Measurements from ENCODE around the gene STK38.
"Not testable (repeated sequence)": the region's sequence is repeated elsewhere in the genome, so short reads cannot be mapped to it uniquely, and the experiment has no call there.

STK38 gene

DNA sequence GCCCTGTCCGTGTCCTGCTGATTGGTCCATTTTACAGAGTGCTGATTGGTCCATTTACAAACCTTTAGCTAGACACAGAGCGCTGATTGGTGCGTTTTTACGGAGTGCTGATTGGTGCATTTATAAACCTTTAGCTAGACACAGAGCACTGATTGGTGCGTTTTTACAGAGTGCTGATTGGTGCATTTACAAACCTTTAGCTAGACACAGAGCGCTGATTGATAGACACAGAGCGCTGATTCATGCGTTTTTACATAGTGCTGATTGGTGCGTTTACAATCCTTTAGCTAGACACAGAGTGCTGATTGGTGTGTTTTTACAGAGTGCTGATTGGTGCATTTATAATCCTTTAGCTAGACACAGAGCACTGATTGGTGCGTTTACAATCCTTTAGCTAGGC is 98.1 kb downstream of the STK38 start:
- not testable (repeated sequence) for H3K27ac Mint-ChIP-seq; H3K4me3 Mint-ChIP-seq; H3K27me3 Mint-ChIP-seq; DNase-seq; H3K9me3 Mint-ChIP-seq; ATAC-seq (replicated peaks)
- Mint-ChIP-seq H3K4me1 (ENCODE audit: low read depth in 2 of 2) (peaks cover 25 to 26% of the 10 kb centered on the region in 2 donors), H3K36me3 (ENCODE audit: insufficient read depth) (peaks cover 29% of the 10 kb centered on the region)

DNA sequence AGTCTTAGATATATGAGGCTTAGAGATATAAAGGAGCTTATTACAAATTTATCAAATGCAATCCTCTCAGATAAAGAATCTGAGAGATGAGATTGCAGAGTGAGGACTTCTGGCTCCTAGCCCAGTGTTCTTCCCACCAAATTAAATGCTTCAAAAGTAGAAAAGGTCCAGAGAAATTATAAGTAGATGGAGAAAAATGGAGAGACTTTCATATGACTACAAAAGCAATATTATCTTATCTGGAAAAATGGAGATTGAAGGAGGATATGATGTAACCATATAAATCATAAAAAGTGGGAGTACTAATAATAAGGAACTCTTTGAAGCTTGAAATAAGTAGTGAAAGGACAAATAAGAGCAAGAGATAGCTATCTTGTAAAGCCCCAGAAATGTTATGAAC is 101.7 kb downstream of the STK38 start:
- H3K4me3 Mint-ChIP-seq = peak overlapping the region; percentile 93 to 96
- H3K27ac Mint-ChIP-seq = peak overlapping the region in 1 of 2 donors; percentile 98
- peaks cover 32 to 46% of the 10 kb centered on the region in 2 donors for H3K4me1 Mint-ChIP-seq (ENCODE audit: low read depth in 2 of 2)
- H3K27me3 Mint-ChIP-seq = no peaks in the 10 kb centered on the region
- DNase-seq = no peak
- ATAC-seq (replicated peaks) = no peak
- peaks cover 19% of the 10 kb centered on the region for H3K36me3 Mint-ChIP-seq (ENCODE audit: insufficient read depth)
- no peaks in the 10 kb centered on the region for H3K9me3 Mint-ChIP-seq

DNA sequence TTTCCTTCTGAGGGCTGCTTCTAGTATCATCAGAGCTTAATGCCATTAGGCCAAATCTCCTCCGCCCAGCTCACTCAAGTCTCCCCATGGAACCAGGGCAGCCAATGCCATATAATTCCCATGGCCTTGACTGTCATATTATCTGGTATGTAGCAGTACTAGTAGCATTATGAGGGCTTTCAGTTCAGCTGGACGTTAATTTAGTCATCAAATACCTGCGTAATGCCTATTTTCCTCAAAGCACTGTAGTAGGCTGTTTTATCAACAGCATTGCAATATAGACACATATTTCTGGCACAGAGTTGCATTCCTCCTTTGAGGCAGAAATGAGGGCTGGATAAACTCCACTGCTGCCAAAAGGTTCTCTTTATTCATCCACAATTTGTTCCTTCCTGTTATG is 102.8 kb downstream of the STK38 start:
- Mint-ChIP-seq H3K27ac (peak overlapping the region; percentile 95 to 98), H3K9me3 (no peaks in the 10 kb centered on the region), H3K27me3 (no peaks in the 10 kb centered on the region), H3K4me1 (ENCODE audit: low read depth in 2 of 2) (peaks cover 27 to 43% of the 10 kb centered on the region in 2 donors), H3K36me3 (ENCODE audit: insufficient read depth) (peaks cover 16% of the 10 kb centered on the region), H3K4me3 (peak overlapping the region; percentile 93 to 96)
- no peak for DNase-seq
- no peak for ATAC-seq (replicated peaks)
